SK-N-SH treated with all-trans-retinoic acid at 6 μM for 48 hours (cell line): ENCODE data around the gene RINL.

Experiments used
- ARNTL ChIP-seq: fragments of 450-650 bp; formaldehyde crosslinking; IDR thresholded peaks from 2 replicates; pipeline ENCODE4 v1.5.0; 2020; ENCODE audit warnings: low read depth, mild to moderate bottlenecking, moderate library complexity, borderline replicate concordance
- BACH2 ChIP-seq: fragments of 250-450 bp; sonication (Bioruptor Pico); IDR thresholded peaks from 2 replicates; pipeline ENCODE4 v1.9.0; 2021; ENCODE audit warnings: mild to moderate bottlenecking, borderline replicate concordance
- CSDC2 ChIP-seq: fragments of 250-450 bp; sonication (Bioruptor Pico); IDR thresholded peaks from 2 replicates; pipeline ENCODE4 v1.5.0; 2020; ENCODE audit warnings: mild to moderate bottlenecking, moderate library complexity
- ESRRG ChIP-seq: fragments of 250-450 bp; sonication (Bioruptor Pico); IDR thresholded peaks from 2 replicates; pipeline ENCODE4 v1.6.1; 2021; ENCODE audit warnings: mild to moderate bottlenecking
- OSR1 ChIP-seq: fragments of 250-450 bp; sonication (Bioruptor Pico); IDR thresholded peaks from 2 replicates; pipeline ENCODE4 v1.8.0; 2022; ENCODE audit warnings: moderate library complexity, mild to moderate bottlenecking, inconsistent platforms
- RARB ChIP-seq: fragments of 250-450 bp; sonication (Bioruptor Pico); IDR thresholded peaks from 2 replicates; pipeline ENCODE4 v1.8.0; 2021; ENCODE audit warnings: mild to moderate bottlenecking, moderate library complexity
- SNAI2 ChIP-seq: fragments of 250-450 bp; sonication (Bioruptor Pico); IDR thresholded peaks from 2 replicates; pipeline ENCODE4 v1.5.0; 2020; ENCODE audit warnings: mild to moderate bottlenecking, moderate library complexity
- TCF4 ChIP-seq: fragments of 250-450 bp; sonication (Bioruptor Pico); IDR thresholded peaks from 2 replicates; pipeline ENCODE4 v1.8.0; 2021; ENCODE audit warnings: mild to moderate bottlenecking, moderate library complexity, borderline replicate concordance
- ZFP3 ChIP-seq: fragments of 250-450 bp; sonication (Bioruptor Pico); IDR thresholded peaks from 2 replicates; pipeline ENCODE4 v1.5.0; 2020; ENCODE audit warnings: mild to moderate bottlenecking, moderate library complexity
- ZFP30 ChIP-seq: fragments of 450-650 bp; formaldehyde crosslinking; IDR thresholded peaks from 2 replicates; pipeline ENCODE4 v1.5.0; 2022; ENCODE audit warnings: mild to moderate bottlenecking, moderate library complexity
- TF ChIP-seq, protein P1 (sequence below): fragments of 250-450 bp; sonication (Bioruptor Pico); IDR thresholded peaks from 2 replicates; pipeline ENCODE4 v1.5.1; 2021; ENCODE audit warnings: mild to moderate bottlenecking, moderate library complexity
- TF ChIP-seq, protein P2 (sequence below): fragments of 250-450 bp; sonication (Bioruptor Pico); IDR thresholded peaks from 2 replicates; pipeline ENCODE4 v1.8.0; 2021; ENCODE audit warnings: low read depth, mild to moderate bottlenecking, moderate library complexity, borderline replicate concordance
- TF ChIP-seq, protein P3 (sequence below): fragments of 250-450 bp; sonication (Bioruptor Pico); IDR thresholded peaks from 2 replicates; pipeline ENCODE4 v1.8.0; 2020; ENCODE audit warnings: mild to moderate bottlenecking, moderate library complexity, borderline replicate concordance
- TF ChIP-seq, protein P4 (sequence below): fragments of 250-450 bp; sonication (Bioruptor Pico); IDR thresholded peaks from 2 replicates; pipeline ENCODE4 v1.5.1; 2020; ENCODE audit warnings: low read depth, mild to moderate bottlenecking, moderate library complexity

DNA sequence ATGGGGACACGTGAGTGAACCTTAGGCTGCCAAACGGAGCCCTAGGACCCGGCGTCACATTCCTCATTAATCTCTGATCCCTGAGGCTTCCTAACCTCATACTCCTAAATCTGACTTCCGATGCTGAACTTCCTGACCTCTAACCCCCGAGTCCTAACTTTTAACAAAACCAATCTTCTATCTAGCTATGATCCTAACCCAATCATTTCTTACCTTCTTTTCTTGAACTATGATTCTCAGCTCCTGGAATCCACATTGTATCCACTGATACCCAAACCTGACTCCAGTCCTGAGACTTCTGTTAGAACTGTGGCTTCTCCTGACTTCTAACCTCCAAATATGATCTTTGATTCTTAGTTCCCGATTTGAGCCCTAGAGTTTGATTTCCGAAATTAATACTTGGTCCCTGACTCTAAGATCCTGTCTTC, 22.1 kb upstream of the RINL start:
- no peak for TF ChIP-seq SNAI2 (CRISPR knock-in tag)
- TF ChIP-seq ZFP3 (CRISPR knock-in tag) = no peak
- TF ChIP-seq OSR1 (CRISPR knock-in tag) = no peak
- TF ChIP-seq, protein P1, sequence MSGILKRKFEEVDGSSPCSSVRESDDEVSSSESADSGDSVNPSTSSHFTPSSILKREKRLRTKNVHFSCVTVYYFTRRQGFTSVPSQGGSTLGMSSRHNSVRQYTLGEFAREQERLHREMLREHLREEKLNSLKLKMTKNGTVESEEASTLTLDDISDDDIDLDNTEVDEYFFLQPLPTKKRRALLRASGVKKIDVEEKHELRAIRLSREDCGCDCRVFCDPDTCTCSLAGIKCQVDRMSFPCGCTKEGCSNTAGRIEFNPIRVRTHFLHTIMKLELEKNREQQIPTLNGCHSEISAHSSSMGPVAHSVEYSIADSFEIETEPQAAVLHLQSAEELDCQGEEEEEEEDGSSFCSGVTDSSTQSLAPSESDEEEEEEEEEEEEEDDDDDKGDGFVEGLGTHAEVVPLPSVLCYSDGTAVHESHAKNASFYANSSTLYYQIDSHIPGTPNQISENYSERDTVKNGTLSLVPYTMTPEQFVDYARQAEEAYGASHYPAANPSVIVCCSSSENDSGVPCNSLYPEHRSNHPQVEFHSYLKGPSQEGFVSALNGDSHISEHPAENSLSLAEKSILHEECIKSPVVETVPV (CRISPR knock-in tag) = no peak
- TF ChIP-seq CSDC2 (CRISPR knock-in tag) = no peak
- TF ChIP-seq, protein P2, sequence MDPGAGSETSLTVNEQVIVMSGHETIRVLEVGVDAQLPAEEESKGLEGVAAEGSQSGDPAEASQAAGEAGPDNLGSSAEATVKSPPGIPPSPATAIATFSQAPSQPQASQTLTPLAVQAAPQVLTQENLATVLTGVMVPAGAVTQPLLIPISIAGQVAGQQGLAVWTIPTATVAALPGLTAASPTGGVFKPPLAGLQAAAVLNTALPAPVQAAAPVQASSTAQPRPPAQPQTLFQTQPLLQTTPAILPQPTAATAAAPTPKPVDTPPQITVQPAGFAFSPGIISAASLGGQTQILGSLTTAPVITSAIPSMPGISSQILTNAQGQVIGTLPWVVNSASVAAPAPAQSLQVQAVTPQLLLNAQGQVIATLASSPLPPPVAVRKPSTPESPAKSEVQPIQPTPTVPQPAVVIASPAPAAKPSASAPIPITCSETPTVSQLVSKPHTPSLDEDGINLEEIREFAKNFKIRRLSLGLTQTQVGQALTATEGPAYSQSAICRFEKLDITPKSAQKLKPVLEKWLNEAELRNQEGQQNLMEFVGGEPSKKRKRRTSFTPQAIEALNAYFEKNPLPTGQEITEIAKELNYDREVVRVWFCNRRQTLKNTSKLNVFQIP = no peak
- TF ChIP-seq, protein P3, sequence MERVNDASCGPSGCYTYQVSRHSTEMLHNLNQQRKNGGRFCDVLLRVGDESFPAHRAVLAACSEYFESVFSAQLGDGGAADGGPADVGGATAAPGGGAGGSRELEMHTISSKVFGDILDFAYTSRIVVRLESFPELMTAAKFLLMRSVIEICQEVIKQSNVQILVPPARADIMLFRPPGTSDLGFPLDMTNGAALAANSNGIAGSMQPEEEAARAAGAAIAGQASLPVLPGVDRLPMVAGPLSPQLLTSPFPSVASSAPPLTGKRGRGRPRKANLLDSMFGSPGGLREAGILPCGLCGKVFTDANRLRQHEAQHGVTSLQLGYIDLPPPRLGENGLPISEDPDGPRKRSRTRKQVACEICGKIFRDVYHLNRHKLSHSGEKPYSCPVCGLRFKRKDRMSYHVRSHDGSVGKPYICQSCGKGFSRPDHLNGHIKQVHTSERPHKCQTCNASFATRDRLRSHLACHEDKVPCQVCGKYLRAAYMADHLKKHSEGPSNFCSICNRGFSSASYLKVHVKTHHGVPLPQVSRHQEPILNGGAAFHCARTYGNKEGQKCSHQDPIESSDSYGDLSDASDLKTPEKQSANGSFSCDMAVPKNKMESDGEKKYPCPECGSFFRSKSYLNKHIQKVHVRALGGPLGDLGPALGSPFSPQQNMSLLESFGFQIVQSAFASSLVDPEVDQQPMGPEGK (CRISPR knock-in tag) = no peak
- TF ChIP-seq, protein P4, sequence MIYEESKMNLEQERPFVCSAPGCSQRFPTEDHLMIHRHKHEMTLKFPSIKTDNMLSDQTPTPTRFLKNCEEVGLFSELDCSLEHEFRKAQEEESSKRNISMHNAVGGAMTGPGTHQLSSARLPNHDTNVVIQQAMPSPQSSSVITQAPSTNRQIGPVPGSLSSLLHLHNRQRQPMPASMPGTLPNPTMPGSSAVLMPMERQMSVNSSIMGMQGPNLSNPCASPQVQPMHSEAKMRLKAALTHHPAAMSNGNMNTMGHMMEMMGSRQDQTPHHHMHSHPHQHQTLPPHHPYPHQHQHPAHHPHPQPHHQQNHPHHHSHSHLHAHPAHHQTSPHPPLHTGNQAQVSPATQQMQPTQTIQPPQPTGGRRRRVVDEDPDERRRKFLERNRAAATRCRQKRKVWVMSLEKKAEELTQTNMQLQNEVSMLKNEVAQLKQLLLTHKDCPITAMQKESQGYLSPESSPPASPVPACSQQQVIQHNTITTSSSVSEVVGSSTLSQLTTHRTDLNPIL = no peak
- TF ChIP-seq ARNTL = no peak
- no peak for TF ChIP-seq RARB (CRISPR knock-in tag)
- no peak for TF ChIP-seq ZFP30 (CRISPR knock-in tag)
- TF ChIP-seq BACH2 (CRISPR knock-in tag) = no peak
- no peak for TF ChIP-seq TCF4 (CRISPR knock-in tag)
- TF ChIP-seq ESRRG = no peak
